Omental fat pad (tissue), 4 donors: ENCODE results near the gene TTC39A. TPM values are rescaled to one million over a fixed set of nuclear protein-coding genes. Genes with fewer than 3 reads are reported as not detected.
A peak's percentile ranks its signal among the peaks of the same experiment; 100 is the strongest.

Experiments used
- ATAC-seq: fragments of 150-250 bp; one replicate; pipeline ENCODE4 v1.9.1; 2016; ENCODE audit warnings: mild to moderate bottlenecking, moderate library complexity; ENCODE audit not compliant: low FRiP score
- DNase-seq: peaks from one replicate; pipeline ENCODE4 v3.0.0-alpha.2; 2019; ENCODE audit warnings: low spot score
- total RNA-seq, 4 donors: library from RNA; depleted of rRNA; stranded (reverse); fragments of >200 nt; gene quantifications; one replicate each; pipeline ENCODE4 v1.1.0, GENCODE V29; 2016
- TF ChIP-seq, protein P1 (sequence below), 3 donors: fragments of 450-650 bp; IDR thresholded peaks; one replicate each; pipeline ENCODE4 v1.5.1; 2016 to 2017; ENCODE audit warnings: antibody characterized with exemption in 3 of 3, mild to moderate bottlenecking in 3 of 3, moderate library complexity in 2 of 3

TTC39A gene
- total RNA-seq, 4 donors from 2014 or later: 0.56 to 2.4 (median 1.7) TPM

DNA sequence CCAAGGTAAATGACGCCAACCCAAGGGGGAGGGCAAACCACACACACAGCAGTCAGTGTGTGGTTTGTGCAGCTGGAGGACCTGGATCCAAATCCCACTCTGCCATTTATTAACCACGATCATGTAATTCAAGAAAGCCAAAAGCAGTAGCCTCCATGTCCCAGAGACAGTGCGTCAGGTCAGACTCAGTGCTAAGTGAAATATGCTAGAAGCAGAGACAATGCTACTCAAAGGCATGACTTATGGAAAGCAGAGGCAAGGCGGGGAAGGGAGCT, 13.6 kb downstream of the TTC39A start:
- TF ChIP-seq, protein P1, sequence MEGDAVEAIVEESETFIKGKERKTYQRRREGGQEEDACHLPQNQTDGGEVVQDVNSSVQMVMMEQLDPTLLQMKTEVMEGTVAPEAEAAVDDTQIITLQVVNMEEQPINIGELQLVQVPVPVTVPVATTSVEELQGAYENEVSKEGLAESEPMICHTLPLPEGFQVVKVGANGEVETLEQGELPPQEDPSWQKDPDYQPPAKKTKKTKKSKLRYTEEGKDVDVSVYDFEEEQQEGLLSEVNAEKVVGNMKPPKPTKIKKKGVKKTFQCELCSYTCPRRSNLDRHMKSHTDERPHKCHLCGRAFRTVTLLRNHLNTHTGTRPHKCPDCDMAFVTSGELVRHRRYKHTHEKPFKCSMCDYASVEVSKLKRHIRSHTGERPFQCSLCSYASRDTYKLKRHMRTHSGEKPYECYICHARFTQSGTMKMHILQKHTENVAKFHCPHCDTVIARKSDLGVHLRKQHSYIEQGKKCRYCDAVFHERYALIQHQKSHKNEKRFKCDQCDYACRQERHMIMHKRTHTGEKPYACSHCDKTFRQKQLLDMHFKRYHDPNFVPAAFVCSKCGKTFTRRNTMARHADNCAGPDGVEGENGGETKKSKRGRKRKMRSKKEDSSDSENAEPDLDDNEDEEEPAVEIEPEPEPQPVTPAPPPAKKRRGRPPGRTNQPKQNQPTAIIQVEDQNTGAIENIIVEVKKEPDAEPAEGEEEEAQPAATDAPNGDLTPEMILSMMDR (IDR thresholded peaks at IDR 0.05): no peak
- no peak for DNase-seq
- no peak for ATAC-seq

DNA sequence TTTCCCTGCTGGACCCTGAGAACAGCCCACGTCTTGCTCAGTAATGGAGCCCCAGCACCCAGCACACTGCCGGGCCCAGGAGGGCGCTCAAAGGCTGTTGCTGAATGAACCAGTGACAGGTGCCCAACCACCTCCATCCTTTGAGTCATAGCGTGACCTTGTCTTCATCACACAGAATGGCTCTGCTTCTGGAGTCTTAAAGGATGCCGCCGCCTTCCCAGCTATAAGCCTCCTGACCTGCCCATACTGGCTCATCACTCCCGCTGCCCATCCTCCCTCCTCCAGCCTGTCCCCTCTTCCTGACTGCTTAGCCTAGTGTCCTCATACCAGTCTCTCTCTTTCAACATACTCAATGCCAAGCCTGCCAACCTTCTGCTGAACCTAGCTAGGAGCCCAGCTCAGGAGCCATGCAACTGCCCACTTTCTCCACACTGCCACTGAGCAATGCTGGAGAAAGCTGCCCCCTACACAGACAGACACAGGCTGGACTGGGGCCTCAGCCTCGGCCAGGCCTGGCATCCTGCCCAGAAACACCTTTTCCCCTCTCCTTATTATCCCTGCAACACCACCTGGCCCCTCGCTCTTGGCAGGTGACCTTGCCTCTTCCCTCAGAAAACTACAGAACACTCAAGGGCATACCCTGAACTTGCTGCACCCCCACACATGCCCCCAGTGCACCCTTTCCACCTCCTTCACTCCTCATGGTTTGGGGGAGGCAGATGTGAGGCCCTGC, 14.1 kb downstream of the TTC39A start:
- TF ChIP-seq, protein P1 (IDR thresholded peaks at IDR 0.05): no peak
- DNase-seq: no peak
- no peak for ATAC-seq

DNA sequence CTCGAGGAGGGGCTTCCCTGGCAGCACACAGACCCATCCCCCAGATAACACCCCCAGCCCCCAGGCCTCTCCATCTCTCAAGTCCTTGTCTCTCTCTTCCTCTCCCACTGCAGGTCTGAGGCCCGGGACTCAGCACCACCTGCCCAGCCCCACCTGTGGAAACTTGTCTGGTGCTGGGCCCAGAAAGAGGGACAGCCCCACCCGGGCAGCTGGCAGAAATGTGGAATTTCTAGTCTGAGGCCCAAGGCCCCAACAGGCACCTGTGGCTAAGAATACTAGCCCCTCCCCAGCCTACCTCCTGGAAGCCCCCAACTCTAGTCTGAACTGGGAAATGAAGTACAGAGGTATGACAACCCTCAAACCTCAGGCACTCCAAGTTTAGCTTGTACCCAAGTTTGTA, 15.4 kb downstream of the TTC39A start:
- no peak for DNase-seq
- TF ChIP-seq, protein P1 (IDR thresholded peaks at IDR 0.05): no peak
- ATAC-seq: no peak

DNA sequence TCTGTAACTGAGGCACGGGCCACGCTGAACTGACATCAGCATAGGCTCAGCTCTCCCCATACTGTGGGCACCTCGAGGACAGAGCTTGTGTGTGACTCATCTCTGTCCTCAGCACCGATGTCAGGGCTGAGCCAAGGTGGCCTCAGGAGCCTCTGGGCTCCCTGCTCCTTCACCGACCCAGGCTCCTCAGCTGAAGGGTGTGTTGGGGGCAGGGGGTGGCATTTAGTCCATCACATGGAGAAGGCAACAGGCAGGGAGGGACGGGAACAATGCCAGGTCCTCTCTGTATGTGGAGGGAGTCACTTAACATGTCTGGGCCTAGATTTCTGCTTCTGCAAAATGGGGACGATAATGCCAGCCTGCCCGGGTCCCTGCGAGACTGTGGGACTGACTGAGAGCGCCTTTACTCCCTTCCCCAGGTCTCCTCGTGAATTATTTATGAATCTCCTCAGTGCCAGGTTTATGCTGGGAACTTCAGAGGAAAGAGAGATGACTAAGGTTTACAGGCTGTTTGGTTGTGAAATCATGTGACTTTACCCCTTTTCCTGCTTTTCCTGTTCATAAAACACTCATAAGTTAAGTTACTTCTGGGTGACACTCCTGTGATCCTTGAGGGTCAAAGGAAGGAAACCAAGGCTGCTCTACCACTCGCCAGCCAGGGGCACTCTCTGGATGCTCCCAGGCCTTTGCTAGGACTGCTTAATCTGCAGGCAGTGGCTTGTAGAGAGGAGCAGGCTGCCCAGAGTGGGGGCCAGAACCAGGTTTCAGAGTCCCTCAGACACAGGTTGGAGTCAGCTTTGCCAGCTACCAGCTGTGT, 16.2 kb downstream of the TTC39A start:
- TF ChIP-seq, protein P1 (IDR thresholded peaks at IDR 0.05): no peak
- ATAC-seq: peak; percentile 79
- no peak for DNase-seq

DNA sequence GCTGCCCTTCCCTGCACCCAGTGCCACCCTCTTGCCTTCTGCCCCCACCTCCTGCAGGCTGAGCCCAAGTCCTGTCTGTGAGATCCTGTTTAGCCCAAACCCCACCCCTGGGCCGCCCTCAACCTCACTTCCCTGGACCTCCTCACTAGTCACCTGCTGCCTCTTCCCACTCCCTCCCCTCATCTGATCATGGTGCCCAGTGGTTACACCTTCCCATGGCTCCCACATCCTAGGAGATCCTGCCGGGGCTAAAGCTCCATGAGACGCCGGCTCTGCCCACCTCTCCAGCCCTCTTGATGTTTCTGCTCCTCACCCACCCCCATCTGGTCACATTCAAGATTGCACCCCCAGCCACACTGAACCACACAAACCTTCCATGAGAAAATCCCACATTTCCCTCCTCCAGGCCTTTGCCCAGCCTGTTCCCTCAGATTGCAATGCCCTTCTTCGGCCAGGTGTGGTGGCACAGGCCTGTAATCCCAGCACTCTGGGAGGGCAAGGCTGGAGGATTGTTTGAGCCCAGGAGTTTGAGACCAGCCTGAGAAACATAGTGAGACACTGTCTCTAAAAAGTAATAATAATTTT, 17.0 kb downstream of the TTC39A start:
- no peak for ATAC-seq
- no peak for DNase-seq
- TF ChIP-seq, protein P1 (IDR thresholded peaks at IDR 0.05): no peak

DNA sequence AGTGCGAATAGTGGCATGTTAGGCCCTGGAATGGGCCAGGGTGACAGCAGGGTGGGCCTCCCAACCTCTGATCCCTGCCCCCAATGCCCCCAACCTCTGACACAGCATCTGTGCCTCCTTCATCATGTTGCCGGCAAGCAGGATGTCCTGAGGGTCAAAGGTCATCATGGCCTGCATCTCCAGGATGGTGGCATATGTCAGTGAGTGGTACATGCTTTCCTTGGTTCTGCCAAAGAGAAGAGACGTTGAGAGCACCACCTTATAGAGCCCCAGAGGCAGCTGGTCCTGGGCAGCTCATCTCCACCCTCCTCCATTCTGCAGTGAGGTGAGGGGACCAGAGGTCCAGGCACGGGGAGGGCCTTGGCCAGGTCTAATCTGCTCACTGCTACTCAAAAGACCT, 17.6 kb downstream of the TTC39A start:
- TF ChIP-seq, protein P1 (IDR thresholded peaks at IDR 0.05): no peak
- no peak for DNase-seq
- no peak for ATAC-seq
